CD8-positive, alpha-beta memory T cell (primary cell): ENCODE measurements around the gene INSYN2A. TPM values are rescaled to one million over a fixed set of nuclear protein-coding genes. Genes with fewer than 3 reads are reported as not detected.

ENCODE experiments used
- CTCF ChIA-PET: fragments of 350-600 bp; sonication (Branson Sonifier 250); formaldehyde crosslinking; loops from one replicate; lab custom pipeline; 2021; ENCODE audit warnings: antibody characterized with exemption; lab: Charles Lee
- POLR2A ChIA-PET: fragments of 350-600 bp; sonication (Branson Sonifier 250); formaldehyde crosslinking; loops from one replicate; lab custom pipeline; 2021; ENCODE audit warnings: antibody characterized with exemption; lab: Charles Lee
- DNase-seq, 5 donors: peaks; one replicate each; pipeline versions ENCODE4 v3.0.0 to v3.0.0-alpha.2; 2020 to 2022; ENCODE audit warnings: mixed read lengths in 1 of 5
- H3K27ac ChIP-seq: one replicate; pipeline ENCODE4 v1.7.0; 2013; ENCODE audit warnings: low read depth, mild to moderate bottlenecking, low read length, moderate library complexity
- H3K27me3 ChIP-seq: 2 replicates; pipeline ENCODE4 v1.7.0; 2013; ENCODE audit warnings: low read length, mild to moderate bottlenecking; ENCODE audit not compliant: insufficient read depth, poor library complexity, severe bottlenecking
- H3K36me3 ChIP-seq: 2 replicates; pipeline ENCODE4 v1.7.0; 2013; ENCODE audit warnings: mild to moderate bottlenecking, low read length, moderate library complexity; ENCODE audit not compliant: insufficient read depth
- H3K4me1 ChIP-seq: 2 replicates; pipeline ENCODE4 v1.7.0; 2013; ENCODE audit warnings: mild to moderate bottlenecking, low read length, moderate library complexity; ENCODE audit not compliant: insufficient read depth
- H3K4me3 ChIP-seq: 2 replicates; pipeline ENCODE4 v1.7.0; 2013; ENCODE audit warnings: mild to moderate bottlenecking, low read length
- H3K9me3 ChIP-seq: 2 replicates; pipeline ENCODE4 v1.7.0; 2013; ENCODE audit warnings: mild to moderate bottlenecking, low read length
- H3K27ac Mint-ChIP-seq, 8 donors: one replicate each; pipeline ENCODE4 v1.8.0; 2020 to 2021; ENCODE audit warnings: mixed read lengths in 8 of 8, mild to moderate bottlenecking in 6 of 8, inconsistent platforms in 3 of 8, moderate library complexity in 3 of 8
- H3K27me3 Mint-ChIP-seq, 2 donors: one replicate each; pipeline ENCODE4 v1.8.0; 2020 to 2021; ENCODE audit warnings: mixed read lengths in 2 of 2, mild to moderate bottlenecking in 1 of 2, moderate library complexity in 1 of 2
- H3K36me3 Mint-ChIP-seq, 3 donors: one replicate each; pipeline ENCODE4 v1.8.0; 2020 to 2021; ENCODE audit warnings: mixed read lengths in 3 of 3, inconsistent platforms in 1 of 3, mild to moderate bottlenecking in 1 of 3
- H3K4me1 Mint-ChIP-seq, 3 donors: one replicate each; pipeline ENCODE4 v1.8.0; 2020 to 2021; ENCODE audit warnings: mixed read lengths in 3 of 3, inconsistent platforms in 1 of 3, mild to moderate bottlenecking in 1 of 3
- H3K4me3 Mint-ChIP-seq, 7 donors: one replicate each; pipeline ENCODE4 v1.8.0; 2020 to 2021; ENCODE audit warnings: mixed read lengths in 7 of 7, mild to moderate bottlenecking in 6 of 7, moderate library complexity in 4 of 7, inconsistent platforms in 2 of 7
- H3K9me3 Mint-ChIP-seq, 5 donors: one replicate each; pipeline ENCODE4 v1.8.0; 2020 to 2022; ENCODE audit warnings: mixed read lengths in 5 of 5, mild to moderate bottlenecking in 3 of 5, moderate library complexity in 2 of 5, inconsistent platforms in 1 of 5
- polyA plus RNA-seq: library from polyadenylated mRNA; unstranded; fragments of 300-500 nt; fragmentation: Illumina TruSeq; gene quantifications from one replicate; pipeline ENCODE4 v1.2.3, GENCODE V29; 2021
- total RNA-seq, 2 experiments: library from RNA; stranded (reverse); gene quantifications; one replicate each; pipeline ENCODE4 v1.2.3, GENCODE V29; 2021

Gene INSYN2A
- total RNA-seq (not detected), polyA plus RNA-seq (not detected)

- peaks cover 14 to 22% of the 10 kb centered on the region in 2 donors for H3K27me3 Mint-ChIP-seq
- no peaks in the 10 kb centered on the region for H3K4me1 Mint-ChIP-seq
- H3K9me3 ChIP-seq, result no peaks in the 10 kb centered on the region
- no peaks in the 10 kb centered on the region for H3K4me1 ChIP-seq
- H3K27ac Mint-ChIP-seq, result no peak within 1 kb of the TSS
- H3K36me3 Mint-ChIP-seq, result no peaks in the 10 kb centered on the region
- H3K27ac ChIP-seq, result no peak within 1 kb of the TSS
- ChIA-PET CTCF (interaction anchor here (1.4 kb wide), 1 partner anchor 10 kb away, joined by 3 read pairs; no protein-coding TSS in a partner anchor), POLR2A (no interaction called here)
- H3K36me3 ChIP-seq, result no peaks in the 10 kb centered on the region
- no peak for DNase-seq
- no peaks in the 10 kb centered on the region for H3K27me3 ChIP-seq
- H3K4me3 Mint-ChIP-seq, result peak within 1 kb of the TSS in 2 of 7 donors; percentile 5 to 41
- no peak within 1 kb of the TSS for H3K4me3 ChIP-seq
- no peaks in the 10 kb centered on the region for H3K9me3 Mint-ChIP-seq
These were observed at the start of gene INSYN2A for GRCh38 chr10:127196282-127197153. Gene INSYN2A (minus strand): TSS chr10:127196591. CDS start chr10:127176395, 20,196 bp downstream.

DNA sequence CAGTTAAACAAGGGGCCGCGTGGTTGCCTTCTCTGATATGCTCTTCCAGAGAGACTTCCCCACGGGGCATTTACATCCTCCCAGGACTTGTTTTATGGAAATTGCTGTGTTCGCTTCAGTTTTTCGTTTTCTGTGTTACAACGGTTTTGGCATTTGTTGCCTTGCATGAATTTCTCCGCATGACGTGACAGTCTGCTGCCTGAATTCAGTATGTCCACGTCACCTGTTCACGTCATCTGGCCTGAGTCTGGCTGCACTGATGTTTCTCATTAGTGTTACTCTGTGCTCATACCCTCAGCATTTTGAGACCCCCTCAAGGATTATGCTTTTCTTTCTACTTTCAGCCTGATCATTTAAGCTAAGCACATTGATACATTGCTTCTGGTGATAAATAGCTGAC is 49.1 kb upstream of the INSYN2A start:
- H3K27ac Mint-ChIP-seq, result no peak overlapping the region
- ChIA-PET CTCF (no interaction called here), POLR2A (no interaction called here)
- DNase-seq, result no peak
- H3K9me3 Mint-ChIP-seq, result peaks cover 0 to 3% (median 0%) of the 10 kb centered on the region in 5 donors
- peaks cover 0 to 2% (median 0%) of the 10 kb centered on the region in 3 donors for H3K4me1 Mint-ChIP-seq
- Histone ChIP-seq H3K4me3 (no peak overlapping the region), H3K9me3 (no peaks in the 10 kb centered on the region), H3K27ac (no peak overlapping the region), H3K36me3 (no peaks in the 10 kb centered on the region), H3K4me1 (no peaks in the 10 kb centered on the region), H3K27me3 (no peaks in the 10 kb centered on the region)
- H3K27me3 Mint-ChIP-seq, result peaks cover 0 to 1% of the 10 kb centered on the region in 2 donors
- H3K36me3 Mint-ChIP-seq, result no peaks in the 10 kb centered on the region
- no peak overlapping the region for H3K4me3 Mint-ChIP-seq

DNA sequence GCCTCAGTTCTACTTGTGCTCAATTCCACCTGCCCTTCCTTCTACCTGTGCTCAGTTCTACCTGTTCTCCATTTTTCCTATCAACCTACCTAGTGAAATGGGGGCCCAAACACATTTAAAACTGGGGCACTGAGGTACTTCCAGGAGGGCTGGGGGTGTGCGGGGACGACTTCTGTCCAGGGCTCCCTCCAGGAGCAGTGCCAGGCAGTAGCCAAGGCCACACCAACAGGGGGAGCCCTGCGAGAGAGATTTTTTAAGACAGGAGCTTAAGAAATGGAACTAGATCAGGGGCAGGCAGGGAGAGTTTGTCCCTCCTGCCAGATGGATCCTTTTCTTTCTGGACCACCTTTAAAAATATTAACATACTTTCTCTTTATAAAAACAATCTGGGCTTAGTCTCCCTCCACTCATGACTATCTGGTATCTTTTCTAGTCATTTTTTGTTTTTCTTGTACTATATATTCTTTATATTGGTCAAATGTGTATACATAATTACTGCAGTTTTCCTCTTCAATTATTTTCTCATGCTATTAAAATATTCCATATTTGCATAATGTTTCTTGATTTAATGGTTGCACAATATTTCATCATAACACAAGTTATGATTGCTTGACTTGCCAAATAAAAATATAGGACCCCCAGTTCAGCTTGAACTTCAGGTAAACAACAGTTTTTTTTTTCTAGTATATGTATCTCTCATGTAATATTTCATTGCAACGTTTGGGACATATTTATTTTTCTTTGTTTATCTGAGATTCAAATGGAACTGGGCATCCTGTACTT is 47.3 kb upstream of the INSYN2A start:
- Histone ChIP-seq H3K9me3 (no peaks in the 10 kb centered on the region), H3K4me1 (no peaks in the 10 kb centered on the region), H3K4me3 (no peak overlapping the region), H3K27ac (no peak overlapping the region), H3K36me3 (no peaks in the 10 kb centered on the region), H3K27me3 (no peaks in the 10 kb centered on the region)
- H3K4me3 Mint-ChIP-seq, result no peak overlapping the region
- CTCF ChIA-PET, result no interaction called here
- H3K27ac Mint-ChIP-seq, result no peak overlapping the region
- no peaks in the 10 kb centered on the region for H3K4me1 Mint-ChIP-seq
- DNase-seq, result peak in 2 of 5 donors; percentile 12 to 14
- peaks cover 0 to 1% of the 10 kb centered on the region in 2 donors for H3K27me3 Mint-ChIP-seq
- no peaks in the 10 kb centered on the region for H3K36me3 Mint-ChIP-seq
- H3K9me3 Mint-ChIP-seq, result peaks cover 0 to 3% (median 0%) of the 10 kb centered on the region in 5 donors
- POLR2A ChIA-PET, result no interaction called here

- Mint-ChIP-seq H3K4me1 (no peaks in the 10 kb centered on the region), H3K4me3 (no peak overlapping the region), H3K27me3 (peaks cover 0 to 1% of the 10 kb centered on the region in 2 donors), H3K27ac (no peak overlapping the region), H3K36me3 (no peaks in the 10 kb centered on the region), H3K9me3 (no peaks in the 10 kb centered on the region)
- Histone ChIP-seq H3K4me1 (no peaks in the 10 kb centered on the region), H3K27ac (no peak overlapping the region), H3K9me3 (no peaks in the 10 kb centered on the region), H3K4me3 (no peak overlapping the region), H3K36me3 (no peaks in the 10 kb centered on the region), H3K27me3 (no peaks in the 10 kb centered on the region)
- DNase-seq, result no peak
- CTCF ChIA-PET, result no interaction called here
- POLR2A ChIA-PET, result no interaction called here
These were observed 46.5 kb upstream of the INSYN2A start for GRCh38 chr10:127242914-127243313.

DNA sequence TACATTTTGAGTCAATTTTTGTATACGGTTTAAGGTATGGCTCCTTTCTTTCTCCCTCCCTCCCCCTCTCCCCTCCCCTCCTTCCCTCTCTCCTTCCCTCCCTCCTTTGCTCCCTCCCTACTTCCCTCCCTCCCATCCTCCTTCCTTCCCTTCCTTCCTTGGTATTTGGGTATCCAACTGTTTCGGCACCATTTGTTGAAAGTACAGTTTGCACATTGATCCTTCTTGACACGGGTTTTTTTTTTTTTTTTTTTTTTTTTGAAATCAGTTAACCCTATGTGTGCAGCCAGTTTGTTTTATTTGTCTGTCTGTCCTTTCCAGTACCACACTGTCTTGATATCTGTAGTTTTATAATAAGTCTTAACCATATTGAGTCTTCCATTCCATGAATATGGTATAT is 39.9 kb upstream of the INSYN2A start:
- no peaks in the 10 kb centered on the region for H3K9me3 Mint-ChIP-seq
- ChIA-PET POLR2A (no interaction called here), CTCF (no interaction called here)
- no peak overlapping the region for H3K4me3 Mint-ChIP-seq
- Histone ChIP-seq H3K4me1 (no peaks in the 10 kb centered on the region), H3K27ac (no peak overlapping the region), H3K36me3 (no peaks in the 10 kb centered on the region), H3K4me3 (no peak overlapping the region), H3K27me3 (no peaks in the 10 kb centered on the region), H3K9me3 (no peaks in the 10 kb centered on the region)
- no peak overlapping the region for H3K27ac Mint-ChIP-seq
- peaks cover 0 to 2% of the 10 kb centered on the region in 2 donors for H3K27me3 Mint-ChIP-seq
- H3K4me1 Mint-ChIP-seq, result no peaks in the 10 kb centered on the region
- DNase-seq, result no peak
- H3K36me3 Mint-ChIP-seq, result no peaks in the 10 kb centered on the region

- Histone ChIP-seq H3K9me3 (no peaks in the 10 kb centered on the region), H3K4me1 (no peaks in the 10 kb centered on the region), H3K27me3 (no peaks in the 10 kb centered on the region), H3K27ac (no peak overlapping the region), H3K4me3 (no peak overlapping the region), H3K36me3 (no peaks in the 10 kb centered on the region)
- Mint-ChIP-seq H3K4me3 (no peak overlapping the region), H3K36me3 (no peaks in the 10 kb centered on the region), H3K27ac (no peak overlapping the region), H3K4me1 (no peaks in the 10 kb centered on the region), H3K27me3 (peaks cover 0 to 2% of the 10 kb centered on the region in 2 donors), H3K9me3 (no peaks in the 10 kb centered on the region)
- ChIA-PET POLR2A (no interaction called here), CTCF (no interaction called here)
- no peak for DNase-seq
These were observed 38.0 kb upstream of the INSYN2A start for GRCh38 chr10:127234306-127234800.

DNA sequence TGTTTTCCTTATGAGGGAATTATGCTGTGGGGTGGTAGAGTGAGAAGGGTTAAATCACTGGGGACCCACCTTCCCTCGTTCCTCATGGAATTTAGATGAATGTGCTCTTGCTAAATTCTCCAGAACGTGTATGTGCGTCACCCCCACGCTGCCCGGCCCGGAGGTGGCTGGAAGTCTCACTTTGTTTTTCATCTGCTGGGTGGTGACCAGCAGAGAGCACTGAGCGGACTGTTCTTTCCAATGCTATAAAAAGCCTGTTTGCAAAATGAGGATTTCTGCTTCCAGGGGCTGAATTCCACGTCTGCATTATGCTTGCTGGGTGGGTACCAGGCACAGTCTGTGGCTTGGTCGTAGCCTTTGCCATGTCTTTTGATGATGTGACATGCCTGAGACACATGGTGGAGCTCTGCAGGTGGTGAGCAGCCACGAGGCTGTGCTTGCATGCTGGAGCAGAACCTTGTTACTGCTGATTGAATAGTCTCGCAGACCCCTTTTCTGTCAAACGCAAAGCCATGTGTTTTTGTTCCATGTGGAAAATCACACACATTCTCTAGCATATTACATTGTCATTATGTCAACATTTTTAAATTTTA is 31.9 kb upstream of the INSYN2A start:
- H3K36me3 Mint-ChIP-seq, result no peaks in the 10 kb centered on the region
- ChIA-PET CTCF (no interaction called here), POLR2A (no interaction called here)
- H3K4me3 Mint-ChIP-seq, result no peak overlapping the region
- no peaks in the 10 kb centered on the region for H3K27me3 ChIP-seq
- H3K4me3 ChIP-seq, result no peak overlapping the region
- peaks cover 0 to 3% (median 0%) of the 10 kb centered on the region in 5 donors for H3K9me3 Mint-ChIP-seq
- no peaks in the 10 kb centered on the region for H3K36me3 ChIP-seq
- peaks cover 0 to 4% of the 10 kb centered on the region in 2 donors for H3K27me3 Mint-ChIP-seq
- no peak overlapping the region for H3K27ac Mint-ChIP-seq
- H3K9me3 ChIP-seq, result no peaks in the 10 kb centered on the region
- no peaks in the 10 kb centered on the region for H3K4me1 ChIP-seq
- H3K27ac ChIP-seq, result no peak overlapping the region
- DNase-seq, result no peak
- H3K4me1 Mint-ChIP-seq, result no peaks in the 10 kb centered on the region
